SK-N-MC (cell line): ENCODE measurements around the gene CDH18.

ENCODE experiments used
- DNase-seq: peaks from one replicate; pipeline ENCODE4 v3.0.0-alpha.2; 2011; ENCODE audit warnings: low read depth, low spot score
- H3K27ac ChIP-seq: fragments of 200-600 bp; sonication (generic); 2 replicates; pipeline ENCODE4 v1.5.1; 2016; ENCODE audit warnings: mixed run types
- H3K36me3 ChIP-seq: fragments of 200-600 bp; sonication (generic); 2 replicates; pipeline ENCODE4 v1.6.1; 2017; ENCODE audit warnings: antibody characterized with exemption, low read length, mixed read lengths; ENCODE audit not compliant: insufficient read depth
- H3K4me3 ChIP-seq: fragments of 200-600 bp; sonication (generic); 2 replicates; pipeline ENCODE4 v1.5.1; 2016
- H3K9ac ChIP-seq: fragments of 200-600 bp; sonication (generic); 2 replicates; pipeline ENCODE4 v1.8.0; 2017; ENCODE audit warnings: mixed run types, mixed read lengths; ENCODE audit not compliant: insufficient read length
- H3K9me3 ChIP-seq: fragments of 200-600 bp; sonication (generic); 2 replicates; pipeline ENCODE4 v1.6.1; 2017; ENCODE audit warnings: low read depth, mild to moderate bottlenecking, antibody characterized with exemption, low read length, moderate library complexity, mixed read lengths
- EZH2 ChIP-seq: fragments of 200-600 bp; sonication (generic); IDR thresholded peaks from one replicate; pipeline ENCODE4 v1.6.1; 2017; ENCODE audit warnings: antibody characterized with exemption
- FOXP2 ChIP-seq: optimal IDR thresholded peaks from 2 replicates; pipeline ENCODE3; 2011; ENCODE audit warnings: mild to moderate bottlenecking, moderate library complexity; ENCODE audit not compliant: insufficient read depth; ENCODE audit errors: extremely low read length, control extremely low read depth
- POLR2AphosphoS5 ChIP-seq: IDR thresholded peaks from 2 replicates; pipeline ENCODE4 v1.6.1; 2012; ENCODE audit warnings: mild to moderate bottlenecking, low read depth, low read length, borderline replicate concordance

The CDH18 gene

DNA sequence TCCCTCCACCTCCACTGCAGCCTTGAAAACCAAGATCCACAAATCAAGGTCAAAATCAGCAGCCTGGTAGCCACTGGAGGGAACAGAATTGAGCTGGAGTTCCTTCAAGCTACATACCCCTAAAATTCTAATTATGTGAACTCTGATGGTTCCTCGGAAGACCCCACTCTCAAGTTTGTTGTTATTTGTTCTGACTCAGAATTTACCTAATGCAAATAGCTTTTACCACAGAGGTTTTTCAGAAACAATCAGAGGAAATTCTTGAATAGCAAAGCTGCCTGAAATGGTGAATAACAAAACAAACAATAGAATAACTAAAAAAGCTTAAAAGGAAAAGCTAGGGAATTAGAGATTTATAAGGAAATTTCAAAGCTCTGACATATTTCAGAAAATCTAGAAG is 220.0 kb downstream of the CDH18 start:
- H3K27ac ChIP-seq = no peak overlapping the region
- no peak for DNase-seq
- H3K9ac ChIP-seq = no peak overlapping the region
- no peaks in the 10 kb centered on the region for H3K9me3 ChIP-seq
- H3K36me3 ChIP-seq = no peaks in the 10 kb centered on the region
- no peak for TF ChIP-seq FOXP2
- TF ChIP-seq EZH2 = no peak
- no peak for TF ChIP-seq POLR2AphosphoS5
- no peak overlapping the region for H3K4me3 ChIP-seq

- Histone ChIP-seq H3K4me3 (no peak overlapping the region), H3K9me3 (no peaks in the 10 kb centered on the region), H3K27ac (no peak overlapping the region), H3K9ac (no peak overlapping the region), H3K36me3 (no peaks in the 10 kb centered on the region)
- TF ChIP-seq FOXP2 = no peak
- no peak for TF ChIP-seq EZH2
- no peak for TF ChIP-seq POLR2AphosphoS5
- DNase-seq = no peak
Observed at GRCh38 chr5:19753579-19753978, 234.4 kb downstream of the CDH18 start.

GRCh38 chr5:19751326-19751725 is 236.7 kb downstream of the CDH18 start:
- DNase-seq = no peak
- Histone ChIP-seq H3K9ac (no peak overlapping the region), H3K9me3 (no peaks in the 10 kb centered on the region), H3K36me3 (no peaks in the 10 kb centered on the region), H3K27ac (no peak overlapping the region), H3K4me3 (no peak overlapping the region)
- no peak for TF ChIP-seq FOXP2
- TF ChIP-seq EZH2 = no peak
- no peak for TF ChIP-seq POLR2AphosphoS5

GRCh38 chr5:19745247-19745646 is 242.8 kb downstream of the CDH18 start:
- H3K36me3 ChIP-seq = no peaks in the 10 kb centered on the region
- no peak overlapping the region for H3K4me3 ChIP-seq
- H3K9ac ChIP-seq = no peak overlapping the region
- DNase-seq = no peak
- H3K27ac ChIP-seq = no peak overlapping the region
- no peaks in the 10 kb centered on the region for H3K9me3 ChIP-seq
- TF ChIP-seq POLR2AphosphoS5 (no peak), EZH2 (no peak), FOXP2 (no peak)

- no peaks in the 10 kb centered on the region for H3K9me3 ChIP-seq
- TF ChIP-seq POLR2AphosphoS5 (peak; percentile 24; the same call in 1 of the 2 replicates), FOXP2 (peak; percentile 50), EZH2 (no peak)
- peak overlapping the region; percentile 57 for H3K4me3 ChIP-seq
- H3K27ac ChIP-seq = peak overlapping the region; percentile 77
- peak; percentile 99 for DNase-seq
- no peaks in the 10 kb centered on the region for H3K36me3 ChIP-seq
- no peak overlapping the region for H3K9ac ChIP-seq
Observed at GRCh38 chr5:19739671-19740070, 248.3 kb downstream of the CDH18 start.

- Histone ChIP-seq H3K36me3 (no peaks in the 10 kb centered on the region), H3K9me3 (no peaks in the 10 kb centered on the region), H3K27ac (no peak overlapping the region), H3K4me3 (no peak overlapping the region), H3K9ac (no peak overlapping the region)
- no peak for TF ChIP-seq POLR2AphosphoS5
- TF ChIP-seq EZH2 = no peak
- TF ChIP-seq FOXP2 = no peak
- DNase-seq = no peak
Observed at GRCh38 chr5:19734776-19735175, 253.2 kb downstream of the CDH18 start.

GRCh38 chr5:19733612-19734495 is 254.1 kb downstream of the CDH18 start:
- H3K4me3 ChIP-seq = no peak overlapping the region
- no peak for TF ChIP-seq POLR2AphosphoS5
- no peak for TF ChIP-seq EZH2
- TF ChIP-seq FOXP2 = no peak
- H3K9ac ChIP-seq = no peak overlapping the region
- no peaks in the 10 kb centered on the region for H3K9me3 ChIP-seq
- H3K27ac ChIP-seq = no peak overlapping the region
- DNase-seq = no peak
- H3K36me3 ChIP-seq = no peaks in the 10 kb centered on the region

DNA sequence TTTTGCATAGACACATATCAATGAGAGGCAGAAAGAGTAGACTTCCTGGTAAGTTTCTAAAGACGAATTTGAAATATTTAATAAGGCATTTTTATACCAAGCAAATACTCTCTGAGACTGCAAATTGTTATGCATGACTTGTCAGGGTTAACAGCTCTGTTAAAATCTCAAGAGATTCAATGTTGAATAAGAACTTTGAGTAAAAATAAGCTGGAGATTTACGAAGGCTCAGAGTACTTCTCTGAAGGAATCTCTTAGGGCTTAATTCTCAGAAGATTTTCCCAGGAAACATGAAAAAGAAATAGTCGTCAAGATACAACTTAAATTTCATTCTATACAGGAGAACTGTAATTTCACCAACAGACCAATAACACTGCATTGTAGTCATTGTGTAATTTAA is 259.4 kb downstream of the CDH18 start:
- peak overlapping the region; percentile 51 for H3K9ac ChIP-seq
- H3K36me3 ChIP-seq = no peaks in the 10 kb centered on the region
- DNase-seq = peak; percentile 44
- H3K4me3 ChIP-seq = peak overlapping the region; percentile 65
- H3K9me3 ChIP-seq = no peaks in the 10 kb centered on the region
- H3K27ac ChIP-seq = peak overlapping the region; percentile 84
- no peak for TF ChIP-seq EZH2

DNA sequence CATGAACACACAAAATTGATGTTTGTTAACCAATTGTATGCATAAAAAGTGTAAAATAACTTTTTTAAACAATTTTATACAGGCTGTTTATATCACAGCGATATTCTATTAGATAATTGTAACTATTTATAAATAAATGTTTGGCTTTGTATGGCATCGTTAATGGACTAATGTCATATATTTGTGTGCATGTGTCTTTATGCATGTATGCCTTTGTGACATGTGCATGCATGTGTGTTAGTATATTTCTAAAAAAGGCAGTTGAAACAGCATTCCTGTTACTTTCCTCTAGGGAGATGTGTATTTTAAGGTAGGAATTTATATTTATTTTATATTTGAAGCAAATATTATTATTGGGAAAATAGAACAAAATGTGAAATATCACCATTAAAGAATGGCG is 268.9 kb downstream of the CDH18 start:
- Histone ChIP-seq H3K9ac (no peak overlapping the region), H3K36me3 (no peaks in the 10 kb centered on the region), H3K4me3 (no peak overlapping the region), H3K27ac (no peak overlapping the region), H3K9me3 (no peaks in the 10 kb centered on the region)
- TF ChIP-seq POLR2AphosphoS5 (no peak), FOXP2 (no peak), EZH2 (no peak)
- no peak for DNase-seq
